ENCODE measurements around the gene NUP93.
A peak's percentile ranks its signal among the peaks of the same experiment; 100 is the strongest.
"Not testable (repeated sequence)": the region's sequence is repeated elsewhere in the genome, so short reads cannot be mapped to it uniquely, and the experiment has no call there.

Gene NUP93

GRCh38 chr16:56792967-56793366 lies 63.0 kb downstream of the NUP93 start:
- DNase-seq (ENCODE audit: low read depth): no peak

GRCh38 chr16:56793492-56793891 lies 63.6 kb downstream of the NUP93 start:
- TF ChIP-seq, protein P1, sequence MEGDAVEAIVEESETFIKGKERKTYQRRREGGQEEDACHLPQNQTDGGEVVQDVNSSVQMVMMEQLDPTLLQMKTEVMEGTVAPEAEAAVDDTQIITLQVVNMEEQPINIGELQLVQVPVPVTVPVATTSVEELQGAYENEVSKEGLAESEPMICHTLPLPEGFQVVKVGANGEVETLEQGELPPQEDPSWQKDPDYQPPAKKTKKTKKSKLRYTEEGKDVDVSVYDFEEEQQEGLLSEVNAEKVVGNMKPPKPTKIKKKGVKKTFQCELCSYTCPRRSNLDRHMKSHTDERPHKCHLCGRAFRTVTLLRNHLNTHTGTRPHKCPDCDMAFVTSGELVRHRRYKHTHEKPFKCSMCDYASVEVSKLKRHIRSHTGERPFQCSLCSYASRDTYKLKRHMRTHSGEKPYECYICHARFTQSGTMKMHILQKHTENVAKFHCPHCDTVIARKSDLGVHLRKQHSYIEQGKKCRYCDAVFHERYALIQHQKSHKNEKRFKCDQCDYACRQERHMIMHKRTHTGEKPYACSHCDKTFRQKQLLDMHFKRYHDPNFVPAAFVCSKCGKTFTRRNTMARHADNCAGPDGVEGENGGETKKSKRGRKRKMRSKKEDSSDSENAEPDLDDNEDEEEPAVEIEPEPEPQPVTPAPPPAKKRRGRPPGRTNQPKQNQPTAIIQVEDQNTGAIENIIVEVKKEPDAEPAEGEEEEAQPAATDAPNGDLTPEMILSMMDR (IDR thresholded peaks at IDR 0.05; ENCODE audit: control insufficient read depth, extremely low read depth, insufficient read depth): peak; percentile 42
- DNase-seq (ENCODE audit: low read depth): no peak

More at GRCh38 chr16:56792967-56793366, 63.0 kb downstream of the NUP93 start:
- TF ChIP-seq, protein P1 (IDR thresholded peaks at IDR 0.05; ENCODE audit: control insufficient read depth, extremely low read depth, insufficient read depth): no peak
- no peak overlapping the region for H3K4me3 ChIP-seq (ENCODE audit: low read depth, low read length)

GRCh38 chr16:56795011-56795410 lies 65.1 kb downstream of the NUP93 start:
- H3K4me3 ChIP-seq (ENCODE audit: low read depth, low read length): no peak overlapping the region
- no peak for DNase-seq (ENCODE audit: low read depth)
- TF ChIP-seq, protein P1 (IDR thresholded peaks at IDR 0.05; ENCODE audit: control insufficient read depth, extremely low read depth, insufficient read depth): no peak

More at GRCh38 chr16:56793492-56793891, 63.6 kb downstream of the NUP93 start:
- no peak overlapping the region for H3K4me3 ChIP-seq (ENCODE audit: low read depth, low read length)

DNA sequence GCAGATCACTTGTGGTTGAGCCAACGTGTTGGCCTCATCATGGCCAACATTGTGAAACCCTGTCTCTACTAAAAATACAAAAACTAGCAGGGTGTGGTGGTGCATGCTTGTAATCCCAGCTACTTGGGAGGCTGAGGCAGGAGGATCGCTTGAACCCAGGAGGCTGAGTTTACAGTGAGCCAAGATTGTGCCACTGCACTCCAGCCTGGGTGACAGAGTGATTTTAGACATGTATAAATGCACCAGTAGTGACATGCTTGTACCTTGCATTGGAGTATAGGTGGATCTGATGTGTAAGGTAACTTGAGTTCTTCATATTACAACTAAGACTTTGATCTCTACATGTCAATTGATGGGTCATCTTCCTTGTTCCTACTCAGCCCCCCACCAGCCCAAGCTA lies 67.1 kb downstream of the NUP93 start:
- H3K4me3 ChIP-seq (ENCODE audit: low read depth, low read length); DNase-seq (ENCODE audit: low read depth): not testable (repeated sequence)

GRCh38 chr16:56797861-56798260 lies 67.9 kb downstream of the NUP93 start:
- no peak overlapping the region for H3K4me3 ChIP-seq (ENCODE audit: low read depth, low read length)
- no peak for DNase-seq (ENCODE audit: low read depth)
- TF ChIP-seq, protein P1 (IDR thresholded peaks at IDR 0.05; ENCODE audit: control insufficient read depth, extremely low read depth, insufficient read depth): no peak

GRCh38 chr16:56798955-56799354 lies 69.0 kb downstream of the NUP93 start:
- TF ChIP-seq, protein P1 (IDR thresholded peaks at IDR 0.05; ENCODE audit: control insufficient read depth, extremely low read depth, insufficient read depth): no peak
- no peak overlapping the region for H3K4me3 ChIP-seq (ENCODE audit: low read depth, low read length)
- DNase-seq (ENCODE audit: low read depth): no peak

- TF ChIP-seq, protein P1 (IDR thresholded peaks at IDR 0.05; ENCODE audit: control insufficient read depth, extremely low read depth, insufficient read depth): no peak
- H3K4me3 ChIP-seq (ENCODE audit: low read depth, low read length): no peak overlapping the region
- no peak for DNase-seq (ENCODE audit: low read depth)
Measured at GRCh38 chr16:56800355-56800754, 70.4 kb downstream of the NUP93 start.
